H1 (cell line): ENCODE measurements around the gene ENTPD8. TPM values are rescaled to one million over a fixed set of nuclear protein-coding genes. Genes with fewer than 3 reads are reported as not detected.

ENCODE experiments used
- CTCF ChIA-PET: fragments of 300-600 bp; sonication (Branson Sonifier 250); formaldehyde crosslinking; loops from one replicate; lab custom pipeline; 2021; ENCODE audit not compliant: partially characterized antibody; lab: Charles Lee
- POLR2A ChIA-PET: fragments of 300-600 bp; sonication (Branson Sonifier 250); formaldehyde crosslinking; loops from one replicate; lab custom pipeline; 2021; ENCODE audit warnings: inconsistent platforms; ENCODE audit not compliant: partially characterized antibody; lab: Charles Lee
- DNase-seq, 2 experiments: peaks; one replicate each; pipeline versions ENCODE4 v3.0.0 to v3.0.0-alpha.2; 2010 to 2022; ENCODE audit warnings: low spot score in 2 of 2, low read depth in 1 of 2, mixed read lengths in 1 of 2
- FAIRE-seq: peaks from 2 replicates; lab custom pipeline; 2011; peaks lifted over from hg19 to GRCh38; lab: Jason Lieb, UNC
- H2AFZ ChIP-seq: 2 replicates; pipeline ENCODE4 v1.8.1; 2012; ENCODE audit warnings: low read length, inconsistent platforms
- H2AK5ac ChIP-seq: 2 replicates; pipeline ENCODE4 v1.6.1; 2013; ENCODE audit warnings: low read depth, low read length
- H2BK120ac ChIP-seq: replicated peaks from 2 replicates; pipeline ENCODE3; 2013; ENCODE audit warnings: low read depth, low read length, inconsistent platforms
- H2BK12ac ChIP-seq: 2 replicates; pipeline ENCODE4 v1.6.1; 2013; ENCODE audit warnings: low read depth, low read length
- H2BK15ac ChIP-seq: 2 replicates; pipeline ENCODE4 v1.6.1; 2013; ENCODE audit warnings: low read length
- H2BK20ac ChIP-seq: 2 replicates; pipeline ENCODE4 v1.6.1; 2013; ENCODE audit warnings: low read length
- H2BK5ac ChIP-seq: 2 replicates; pipeline ENCODE4 v1.6.1; 2013; ENCODE audit warnings: low read depth, low read length
- H3K14ac ChIP-seq: 2 replicates; pipeline ENCODE4 v1.6.1; 2013; ENCODE audit warnings: inconsistent platforms; ENCODE audit not compliant: insufficient read length
- H3K18ac ChIP-seq: 2 replicates; pipeline ENCODE4 v1.6.1; 2013; ENCODE audit warnings: low read length; ENCODE audit errors: extremely low read depth
- H3K23ac ChIP-seq: 2 replicates; pipeline ENCODE4 v1.6.1; 2013; ENCODE audit warnings: inconsistent platforms; ENCODE audit not compliant: insufficient read length
- H3K23me2 ChIP-seq: 2 replicates; pipeline ENCODE4 v1.6.1; 2013; ENCODE audit warnings: low read depth, low read length
- H3K27ac ChIP-seq: 2 replicates; pipeline ENCODE4 v1.6.1; 2011; ENCODE audit warnings: low read depth, low read length, inconsistent platforms
- H3K27me3 ChIP-seq, 4 experiments: replicated peaks in 1 of 4; 1 replicate in 1 of 4; 2 replicates in 3 of 4; pipeline versions ENCODE4 v1.6.1 to v1.8.1; 2011 to 2013; ENCODE audit warnings: low read length in 3 of 4, mild to moderate bottlenecking in 3 of 4, inconsistent platforms in 2 of 4, mixed read lengths in 2 of 4, moderate library complexity in 1 of 4; ENCODE audit not compliant: control insufficient read depth in 3 of 4, insufficient read depth in 3 of 4; ENCODE audit errors: extremely low read depth in 1 of 4
- H3K36me3 ChIP-seq, 4 experiments: 2 replicates each; pipeline versions ENCODE4 v1.6.1 to v1.8.1; 2011 to 2013; ENCODE audit warnings: mild to moderate bottlenecking in 4 of 4, low read length in 3 of 4, moderate library complexity in 2 of 4, control low read depth in 1 of 4, inconsistent platforms in 1 of 4; ENCODE audit not compliant: insufficient read depth in 4 of 4, control insufficient read depth in 2 of 4
- H3K4ac ChIP-seq: replicated peaks from 2 replicates; pipeline ENCODE3; 2013; ENCODE audit warnings: low read length, low read depth, mixed read lengths, inconsistent platforms; ENCODE audit not compliant: insufficient read length
- H3K4me1 ChIP-seq, 4 experiments: replicated peaks in 1 of 4; 1 replicate in 1 of 4; 2 replicates in 3 of 4; pipeline versions ENCODE4 v1.6.1 to v1.8.1; 2011 to 2013; ENCODE audit warnings: low read length in 3 of 4, inconsistent platforms in 2 of 4, mixed read lengths in 1 of 4; ENCODE audit not compliant: insufficient read depth in 4 of 4, control insufficient read depth in 3 of 4
- H3K4me2 ChIP-seq, 2 experiments: 2 replicates each; pipeline versions ENCODE4 v1.6.1 to v1.8.1; 2011 to 2013; ENCODE audit warnings: low read depth in 2 of 2, low read length in 2 of 2, control low read depth in 1 of 2, inconsistent platforms in 1 of 2, mild to moderate bottlenecking in 1 of 2; ENCODE audit not compliant: insufficient read depth in 1 of 2
- H3K4me3 ChIP-seq, 4 experiments: fragments of 200-600, 300-600 bp in 1 of 4; sonication (generic), shearing (Covaris generic), sonication (Bioruptor Twin) in 1 of 4; 2 replicates each; pipeline versions ENCODE4 v1.5.1 to v1.8.1; 2011 to 2016; ENCODE audit warnings: low read length in 4 of 4, low read depth in 3 of 4, control low read depth in 2 of 4, inconsistent platforms in 2 of 4, mild to moderate bottlenecking in 2 of 4, mixed read lengths in 1 of 4, moderate library complexity in 1 of 4; ENCODE audit not compliant: insufficient read depth in 2 of 4; ENCODE audit errors: extremely low read depth in 1 of 4
- H3K56ac ChIP-seq: replicated peaks from 2 replicates; pipeline ENCODE3; 2013; ENCODE audit warnings: low read depth, mild to moderate bottlenecking, mixed read lengths, low read length, inconsistent platforms; ENCODE audit not compliant: insufficient read length
- H3K79me1 ChIP-seq: 2 replicates; pipeline ENCODE4 v1.6.1; 2013; ENCODE audit warnings: low read depth, low read length, control low read depth
- H3K79me2 ChIP-seq, 2 experiments: 2 replicates each; pipeline versions ENCODE4 v1.6.1 to v1.8.1; 2012 to 2013; ENCODE audit warnings: low read length in 2 of 2, mild to moderate bottlenecking in 2 of 2, inconsistent platforms in 1 of 2; ENCODE audit not compliant: insufficient read depth in 2 of 2, control insufficient read depth in 1 of 2
- H3K9ac ChIP-seq, 4 experiments: replicated peaks in 1 of 4; 1 replicate in 1 of 4; 2 replicates in 3 of 4; pipeline versions ENCODE4 v1.6.1 to v1.8.1; 2011 to 2013; ENCODE audit warnings: low read depth in 3 of 4, low read length in 3 of 4, control low read depth in 2 of 4, mild to moderate bottlenecking in 2 of 4, moderate library complexity in 2 of 4, inconsistent platforms in 1 of 4; ENCODE audit errors: extremely low read depth in 1 of 4
- H3K9me3 ChIP-seq, 2 experiments: 2 replicates each; pipeline versions ENCODE4 v1.6.1 to v1.8.1; 2012 to 2013; ENCODE audit warnings: mild to moderate bottlenecking in 2 of 2, moderate library complexity in 2 of 2, control low read depth in 1 of 2, inconsistent platforms in 1 of 2, low read depth in 1 of 2, low read length in 1 of 2, mixed read lengths in 1 of 2; ENCODE audit not compliant: insufficient read depth in 2 of 2
- H4K20me1 ChIP-seq, 2 experiments: replicated peaks in 1 of 2; 2 replicates each; pipeline versions ENCODE3 to v1.8.1; 2011 to 2013; ENCODE audit warnings: inconsistent platforms in 2 of 2, low read length in 2 of 2, mild to moderate bottlenecking in 1 of 2; ENCODE audit not compliant: insufficient read depth in 2 of 2, control insufficient read depth in 1 of 2
- H4K5ac ChIP-seq: 2 replicates; pipeline ENCODE4 v1.6.1; 2013; ENCODE audit warnings: low read length, low read depth, mixed read lengths, inconsistent platforms; ENCODE audit not compliant: insufficient read length
- H4K8ac ChIP-seq: 2 replicates; pipeline ENCODE4 v1.8.0; 2013; ENCODE audit warnings: mild to moderate bottlenecking, moderate library complexity, low read length, inconsistent platforms; ENCODE audit not compliant: insufficient read depth; ENCODE audit errors: extremely low read depth
- H4K91ac ChIP-seq: replicated peaks from 2 replicates; pipeline ENCODE3; 2013; ENCODE audit warnings: low read length, mixed read lengths, inconsistent platforms; ENCODE audit not compliant: insufficient read length
- CBX8 ChIP-seq: fragments of 300-800, 300-1000 bp; sonication (generic); IDR thresholded peaks from 2 replicates; pipeline ENCODE4 v1.7.1; 2016; ENCODE audit warnings: low read depth, low read length, borderline replicate concordance
- EGR1 ChIP-seq: IDR thresholded peaks from 2 replicates; pipeline ENCODE4 v1.6.1; 2011; ENCODE audit warnings: low read depth, low read length, borderline replicate concordance
- HDAC2 ChIP-seq, 2 experiments: fragments of 300-600 bp in 1 of 2; sonication (generic) in 1 of 2; IDR thresholded peaks; 2 replicates each; pipeline ENCODE4 v1.6.1; 2011 to 2012; ENCODE audit warnings: low read depth in 2 of 2, low read length in 2 of 2, mild to moderate bottlenecking in 2 of 2, moderate library complexity in 2 of 2, borderline replicate concordance in 1 of 2, inconsistent platforms in 1 of 2
- JUND ChIP-seq: IDR thresholded peaks from 2 replicates; pipeline ENCODE4 v1.6.1; 2011; ENCODE audit warnings: mild to moderate bottlenecking, improper control_type of control experiment, low read length
- KDM1A ChIP-seq: fragments of 200-600, 300-600 bp; sonication (generic); IDR thresholded peaks from 2 replicates; pipeline ENCODE4 v1.7.1; 2016; ENCODE audit warnings: mild to moderate bottlenecking, low read length, borderline replicate concordance
- KDM5A ChIP-seq: fragments of 200-600 bp; IDR thresholded peaks from 2 replicates; pipeline ENCODE4 v1.7.1; 2012; ENCODE audit warnings: mild to moderate bottlenecking, low read length, inconsistent platforms, mixed read lengths
- NANOG ChIP-seq: IDR thresholded peaks from 2 replicates; pipeline ENCODE4 v1.6.1; 2011; ENCODE audit warnings: low read length, low read depth, mild to moderate bottlenecking, inconsistent platforms; ENCODE audit not compliant: insufficient read depth, poor library complexity, severe bottlenecking
- PHF8 ChIP-seq: fragments of 200-600 bp; sonication (generic); conservative IDR thresholded peaks from 2 replicates; pipeline ENCODE4 v1.7.1; 2012; ENCODE audit warnings: low read depth, mild to moderate bottlenecking, inconsistent platforms, low read length, moderate library complexity
- RXRA ChIP-seq: IDR thresholded peaks from 2 replicates; pipeline ENCODE4 v1.6.1; 2011; ENCODE audit warnings: low read depth, mild to moderate bottlenecking, low read length, moderate library complexity; ENCODE audit not compliant: insufficient read depth
- SP4 ChIP-seq: IDR thresholded peaks from 2 replicates; pipeline ENCODE4 v1.6.1; 2012; ENCODE audit warnings: low read length, inconsistent platforms
- SRF ChIP-seq: IDR thresholded peaks from 2 replicates; pipeline ENCODE4 v1.6.1; 2011; ENCODE audit warnings: mild to moderate bottlenecking, low read depth, low read length, moderate library complexity
- TAF7 ChIP-seq: optimal IDR thresholded peaks from 2 replicates; pipeline ENCODE3; 2011; ENCODE audit warnings: low read depth, mild to moderate bottlenecking, inconsistent platforms, low read length, moderate library complexity, borderline replicate concordance
- TBP ChIP-seq: IDR thresholded peaks from 2 replicates; pipeline ENCODE4 v1.6.1; 2011; ENCODE audit warnings: low read depth, low read length, improper control_type of control experiment
- WGBS, 2 experiments: shearing (Covaris generic) in 1 of 2; methylation state at CpG; one replicate each; pipeline versions ENCODE4 v1.1.6 to v1.1.7; 2013 to 2015; ENCODE audit warnings: low lambda C conversion rate in 2 of 2, mixed read lengths in 2 of 2, inconsistent platforms in 1 of 2, low coverage in 1 of 2, missing lambda C conversion rate in 1 of 2; ENCODE audit not compliant: insufficient replicate concordance in 2 of 2, insufficient coverage in 1 of 2, insufficient read length in 1 of 2; ENCODE audit errors: extremely low coverage in 1 of 2, missing lambda C conversion rate in 1 of 2; 5-methylcytosine and 5-hydroxymethylcytosine counted together
- polyA plus RNA-seq, 7 experiments: library from polyadenylated mRNA; depleted of rRNA in 3 of 7; stranded (reverse) in 5 of 7; unstranded in 2 of 7; fragments of >200 nt in 5 of 7; fragments of 200-250 nt in 2 of 7; gene quantifications; 1 replicate in 5 of 7; 2 replicates in 1 of 7; 4 replicates in 1 of 7; pipeline versions ENCODE4 v1.2.1 to v1.2.3, GENCODE V29; 2011 to 2013; ENCODE audit warnings: missing spikeins in 2 of 7, mixed read lengths in 2 of 7
- total RNA-seq: library from RNA; stranded (reverse); fragmentation: NEBNext Ultra II Directional; extraction: Animal tissue kit (Norgen Biotek cat#: 25700); gene quantifications from 2 replicates; pipeline ENCODE4 v1.2.1, GENCODE V29; 2021
- TF ChIP-seq, protein P1 (sequence below): IDR thresholded peaks from 2 replicates; pipeline ENCODE4 v1.6.1; 2011; ENCODE audit warnings: low read depth, mild to moderate bottlenecking, low read length; ENCODE audit not compliant: insufficient read depth

Gene ENTPD8
- total and polyA plus RNA-seq, 2 of the 8 experiments (the other 6 are each of a cell fraction or from before 2014, with no cell fraction given) = 0.48 to 0.51 TPM

DNA sequence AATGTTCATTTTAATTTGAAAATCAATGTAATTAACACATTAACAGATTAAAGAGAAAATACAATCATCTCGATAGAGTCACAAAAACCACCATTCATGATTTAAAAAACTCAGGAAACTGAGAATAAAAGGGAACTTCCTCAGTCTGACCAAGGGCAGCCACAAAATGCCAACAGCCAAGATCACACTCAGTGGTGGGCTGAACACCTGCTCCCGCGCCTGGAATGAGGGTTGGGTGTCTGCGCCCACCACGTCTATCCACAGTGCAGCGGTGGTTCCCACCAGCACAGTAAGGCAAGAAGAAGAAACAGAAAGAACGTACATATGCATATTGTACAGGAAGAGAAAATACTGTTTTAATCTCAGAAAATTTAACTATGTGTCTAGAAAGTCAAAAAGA lies 29.6 kb upstream of the ENTPD8 start:
- DNase-seq (no peak), FAIRE-seq (no peak)
- H2BK5ac ChIP-seq = no peak overlapping the region
- H3K27ac ChIP-seq = no peak overlapping the region
- H3K27me3 ChIP-seq = no peaks in the 10 kb centered on the region
- H3K23me2 ChIP-seq = no peaks in the 10 kb centered on the region
- H3K4me3 ChIP-seq = no peak overlapping the region
- H3K14ac ChIP-seq = no peak overlapping the region
- no peak overlapping the region; the same call in 1 of the 2 replicates for H4K8ac ChIP-seq
- WGBS, 2 experiments = 90% methylated on average over 7 of the region's 7 CpGs; no CpG with 5 or more reads in 1 of the 2 experiments
- no peak overlapping the region for H2AK5ac ChIP-seq
- no peak overlapping the region for H3K56ac ChIP-seq
- no peak overlapping the region for H3K4me2 ChIP-seq
- CTCF ChIA-PET = interaction anchor here (1.1 kb wide), 1 partner anchor 39 kb away, joined by 3 read pairs; no protein-coding TSS in a partner anchor
- H4K5ac ChIP-seq = no peak overlapping the region
- no peak overlapping the region for H3K9ac ChIP-seq
- H2BK12ac ChIP-seq = no peak overlapping the region
- no peaks in the 10 kb centered on the region for H3K4me1 ChIP-seq
- H3K36me3 ChIP-seq = no peaks in the 10 kb centered on the region
- H4K20me1 ChIP-seq = no peaks in the 10 kb centered on the region
- H2AFZ ChIP-seq = no peak overlapping the region
- H3K18ac ChIP-seq = no peak overlapping the region
- no peak overlapping the region for H2BK120ac ChIP-seq
- H3K4ac ChIP-seq = no peak overlapping the region
- no peak overlapping the region for H4K91ac ChIP-seq
- H2BK20ac ChIP-seq = no peak overlapping the region
- no peak overlapping the region for H3K23ac ChIP-seq
- POLR2A ChIA-PET = no interaction called here
- H3K79me1 ChIP-seq = no peaks in the 10 kb centered on the region
- no peak overlapping the region for H2BK15ac ChIP-seq
- peaks cover 2 to 8% of the 10 kb centered on the region in 2 experiments; a peak in 3 of 4 replicates for H3K9me3 ChIP-seq
- no peaks in the 10 kb centered on the region for H3K79me2 ChIP-seq
- TF ChIP-seq KDM1A = no peak
- no peak for TF ChIP-seq TBP
- TF ChIP-seq SRF = no peak
- TF ChIP-seq PHF8 = no peak
- no peak for TF ChIP-seq KDM5A
- TF ChIP-seq HDAC2 (IDR thresholded peaks at IDR 0.05; ENCODE audit: borderline replicate concordance in 1 of 2, low read depth in 2 of 2, low read length in 2 of 2) = no peak
- TF ChIP-seq, protein P1, sequence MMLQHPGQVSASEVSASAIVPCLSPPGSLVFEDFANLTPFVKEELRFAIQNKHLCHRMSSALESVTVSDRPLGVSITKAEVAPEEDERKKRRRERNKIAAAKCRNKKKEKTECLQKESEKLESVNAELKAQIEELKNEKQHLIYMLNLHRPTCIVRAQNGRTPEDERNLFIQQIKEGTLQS = no peak
- TF ChIP-seq TAF7 = no peak
- TF ChIP-seq CBX8 = no peak
- no peak for TF ChIP-seq NANOG
- TF ChIP-seq SP4 = no peak
- no peak for TF ChIP-seq RXRA
- no peak for TF ChIP-seq EGR1
- TF ChIP-seq JUND = no peak
